Karpas-422 (cell line): ENCODE data around the gene ITPKC. TPM values are rescaled to one million over a fixed set of nuclear protein-coding genes. Genes with fewer than 3 reads are reported as not detected.

Experiments used
- DNase-seq: peaks from one replicate; pipeline ENCODE4 v3.0.0-alpha.2; 2015
- H2AFZ ChIP-seq: fragments of 200-600 bp; sonication (generic); 2 replicates; pipeline ENCODE4 v1.6.1; 2014; ENCODE audit warnings: antibody characterized with exemption, low read length, mixed read lengths
- H3K27ac ChIP-seq: fragments of 200-600 bp; sonication (generic); 2 replicates; pipeline ENCODE4 v1.5.1; 2014; ENCODE audit warnings: mild to moderate bottlenecking, low read length, moderate library complexity
- H3K27me3 ChIP-seq: fragments of 200-600 bp; sonication (generic); 2 replicates; pipeline ENCODE4 v1.6.1; 2014; ENCODE audit warnings: low read length, mixed read lengths
- H3K36me3 ChIP-seq: fragments of 200-600 bp; sonication (generic); 2 replicates; pipeline ENCODE4 v1.6.1; 2014; ENCODE audit warnings: low read length, mixed read lengths; ENCODE audit not compliant: insufficient read depth
- H3K4me1 ChIP-seq: fragments of 200-600 bp; sonication (generic); 2 replicates; pipeline ENCODE4 v1.6.1; 2014; ENCODE audit warnings: mild to moderate bottlenecking, low read length, mixed read lengths
- H3K4me2 ChIP-seq: fragments of 200-600 bp; sonication (generic); 2 replicates; pipeline ENCODE4 v1.6.1; 2014; ENCODE audit warnings: low read length, low read depth, mild to moderate bottlenecking; ENCODE audit not compliant: poor library complexity, severe bottlenecking
- H3K4me3 ChIP-seq: fragments of 200-600 bp; sonication (generic); 2 replicates; pipeline ENCODE4 v1.5.1; 2014; ENCODE audit warnings: mild to moderate bottlenecking, antibody characterized with exemption, low read length, mixed read lengths
- H3K79me2 ChIP-seq: fragments of 200-600 bp; sonication (generic); 2 replicates; pipeline ENCODE4 v1.6.1; 2014; ENCODE audit warnings: mild to moderate bottlenecking, low read length, mixed read lengths
- H3K9ac ChIP-seq: fragments of 200-600 bp; sonication (generic); 2 replicates; pipeline ENCODE4 v1.6.0; 2014; ENCODE audit warnings: low read length
- H3K9me2 ChIP-seq: fragments of 200-600 bp; sonication (generic), shearing (Covaris generic); replicated peaks from 2 replicates; pipeline ENCODE4 v1.6.0; 2014; ENCODE audit warnings: mild to moderate bottlenecking, low read length, moderate library complexity; ENCODE audit not compliant: insufficient read depth
- H3K9me3 ChIP-seq: fragments of 300-700, 200-600 bp; sonication (generic); 2 replicates; pipeline ENCODE4 v1.6.1; 2014; ENCODE audit warnings: low read length, mixed read lengths
- H4K20me1 ChIP-seq: fragments of 200-600 bp; sonication (generic); 2 replicates; pipeline ENCODE4 v1.6.1; 2014; ENCODE audit warnings: mild to moderate bottlenecking, antibody characterized with exemption, low read length, low read depth; ENCODE audit not compliant: insufficient read depth
- total RNA-seq: library from RNA; depleted of rRNA; stranded (reverse); fragments of >200 nt; shearing (Covaris generic); gene quantifications from 2 replicates; pipeline ENCODE4 v1.2.3, GENCODE V29; 2014; ENCODE audit warnings: low replicate concordance

ITPKC gene
- total RNA-seq, 1 experiment from 2014 or later, result 5.9 TPM

GRCh38 chr19:40713939-40714338, 3.0 kb upstream of the ITPKC start:
- Histone ChIP-seq H4K20me1 (no peaks in the 10 kb centered on the region), H3K36me3 (peaks cover 3% of the 10 kb centered on the region; the same call in 1 of the 2 replicates), H3K9me2 (no peaks in the 10 kb centered on the region), H3K9ac (peak overlapping the region; percentile 82), H3K27ac (no peak overlapping the region), H3K4me2 (peak overlapping the region; percentile 81), H3K79me2 (peaks cover 44% of the 10 kb centered on the region), H2AFZ (no peak overlapping the region), H3K9me3 (no peaks in the 10 kb centered on the region), H3K4me3 (peak overlapping the region; percentile 69; the same call in 1 of the 2 replicates), H3K27me3 (no peaks in the 10 kb centered on the region), H3K4me1 (peaks cover 35% of the 10 kb centered on the region)
- no peak for DNase-seq

DNA sequence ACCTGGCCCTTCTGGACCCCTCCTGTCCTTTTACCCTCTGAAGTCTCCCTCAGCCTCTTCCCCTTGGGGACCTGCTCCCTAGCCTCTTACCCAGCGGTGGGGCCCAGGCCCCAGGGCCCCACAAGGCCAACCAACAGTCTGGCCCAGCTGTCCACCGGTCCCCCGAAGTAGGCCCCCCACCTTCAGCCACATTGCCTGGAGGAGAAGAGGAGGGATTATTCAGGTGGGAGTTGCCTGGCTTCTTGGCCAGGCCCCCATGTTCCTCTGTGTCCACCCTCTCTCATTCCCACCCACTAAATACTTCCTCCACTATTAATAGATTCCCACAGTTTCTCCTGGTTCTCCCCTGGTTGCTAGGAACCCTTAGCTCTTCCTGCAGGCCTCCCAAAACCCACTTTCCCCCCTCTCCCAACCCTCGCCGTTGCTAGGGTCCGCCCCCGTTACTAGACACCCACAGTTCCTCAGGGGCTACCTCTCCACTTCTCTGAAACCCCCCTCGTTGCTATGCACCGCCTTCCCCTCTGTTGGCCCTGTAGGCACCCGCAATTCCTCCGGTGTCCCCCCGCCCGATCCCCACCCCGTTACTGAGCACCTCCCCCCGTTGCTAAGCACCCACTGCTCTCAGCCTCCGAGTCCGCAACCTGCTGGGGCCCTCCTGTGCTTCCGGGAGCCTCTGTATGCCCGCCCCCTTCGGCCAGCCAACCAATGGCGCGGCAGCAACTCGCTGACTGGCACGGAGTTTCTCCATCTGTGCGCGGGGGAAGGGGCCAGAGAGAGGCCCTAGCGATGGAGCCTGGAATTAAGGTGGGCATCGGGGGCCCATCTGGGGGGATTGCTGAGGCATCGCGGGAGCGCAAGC, 2.2 kb upstream of the ITPKC start:
- Histone ChIP-seq H3K9me3 (no peaks in the 10 kb centered on the region), H3K27me3 (no peaks in the 10 kb centered on the region), H4K20me1 (no peaks in the 10 kb centered on the region), H3K4me1 (peaks cover 43% of the 10 kb centered on the region), H3K36me3 (no peaks in the 10 kb centered on the region), H3K9me2 (no peaks in the 10 kb centered on the region), H3K4me3 (peak overlapping the region; percentile 69), H2AFZ (peak overlapping the region; percentile 24; the same call in 1 of the 2 replicates), H3K4me2 (peak overlapping the region; percentile 81), H3K27ac (peak overlapping the region; percentile 44), H3K9ac (peak overlapping the region; percentile 82), H3K79me2 (peaks cover 48% of the 10 kb centered on the region)
- peak; percentile 98 for DNase-seq

DNA sequence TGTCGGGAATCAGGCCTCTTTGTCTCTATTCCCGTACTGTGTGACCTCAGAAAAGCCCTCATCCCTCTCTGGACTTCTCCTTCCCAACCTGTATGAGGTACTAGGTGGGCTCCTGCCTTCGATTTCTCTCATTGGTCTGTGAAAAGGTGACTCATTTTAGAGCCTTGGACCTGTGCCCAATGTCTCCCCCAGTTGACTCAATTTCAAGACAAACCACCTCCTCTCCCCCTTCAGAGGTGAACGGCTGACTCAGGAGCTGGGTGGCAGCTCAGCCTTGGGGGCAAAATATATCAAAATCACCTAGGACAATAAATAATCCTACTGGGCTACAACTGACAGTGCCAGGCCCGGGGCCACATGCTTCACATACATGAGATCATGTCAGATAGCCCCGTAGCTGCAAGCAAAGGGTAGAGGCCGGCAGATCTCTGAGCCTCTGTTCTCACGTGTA, 856 bp upstream of the ITPKC start:
- H3K4me3 ChIP-seq, result peak overlapping the region; percentile 69
- H3K9ac ChIP-seq, result peak overlapping the region; percentile 82
- no peaks in the 10 kb centered on the region for H3K36me3 ChIP-seq
- H4K20me1 ChIP-seq, result no peaks in the 10 kb centered on the region
- H2AFZ ChIP-seq, result no peak overlapping the region
- peak; percentile 73 for DNase-seq
- peak overlapping the region; percentile 81 for H3K4me2 ChIP-seq
- H3K4me1 ChIP-seq, result peaks cover 45% of the 10 kb centered on the region
- peaks cover 61% of the 10 kb centered on the region for H3K79me2 ChIP-seq
- H3K9me2 ChIP-seq, result no peaks in the 10 kb centered on the region
- H3K9me3 ChIP-seq, result no peaks in the 10 kb centered on the region
- peak overlapping the region; percentile 34 for H3K27ac ChIP-seq
- no peaks in the 10 kb centered on the region for H3K27me3 ChIP-seq

DNA sequence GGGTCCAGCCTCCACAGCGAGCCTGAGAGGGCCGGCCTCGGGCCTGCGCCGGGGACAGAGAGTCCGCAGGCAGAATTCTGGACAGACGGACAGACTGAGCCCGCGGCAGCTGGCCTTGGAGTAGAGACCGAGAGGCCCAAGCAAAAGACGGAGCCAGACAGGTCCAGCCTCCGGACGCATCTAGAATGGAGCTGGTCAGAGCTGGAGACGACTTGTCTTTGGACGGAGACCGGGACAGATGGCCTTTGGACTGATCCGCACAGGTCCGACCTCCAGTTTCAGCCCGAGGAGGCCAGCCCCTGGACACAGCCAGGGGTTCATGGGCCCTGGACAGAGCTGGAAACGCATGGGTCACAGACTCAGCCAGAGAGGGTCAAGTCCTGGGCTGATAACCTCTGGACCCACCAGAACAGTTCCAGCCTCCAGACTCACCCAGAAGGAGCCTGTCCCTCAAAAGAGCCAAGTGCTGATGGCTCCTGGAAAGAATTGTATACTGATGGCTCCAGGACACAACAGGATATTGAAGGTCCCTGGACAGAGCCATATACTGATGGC, 490 bp downstream of the ITPKC start:
- Histone ChIP-seq H3K9ac (peak overlapping the region; percentile 82), H3K9me2 (no peaks in the 10 kb centered on the region), H3K4me2 (peak overlapping the region; percentile 81), H2AFZ (no peak overlapping the region; the same call in 1 of the 2 replicates), H3K79me2 (peaks cover 67% of the 10 kb centered on the region), H3K27me3 (no peaks in the 10 kb centered on the region), H3K4me3 (peak overlapping the region; percentile 69), H3K9me3 (no peaks in the 10 kb centered on the region), H3K4me1 (peaks cover 45% of the 10 kb centered on the region), H3K36me3 (no peaks in the 10 kb centered on the region), H4K20me1 (no peaks in the 10 kb centered on the region), H3K27ac (peak overlapping the region; percentile 53; the same call in 1 of the 2 replicates)
- DNase-seq, result no peak

DNA sequence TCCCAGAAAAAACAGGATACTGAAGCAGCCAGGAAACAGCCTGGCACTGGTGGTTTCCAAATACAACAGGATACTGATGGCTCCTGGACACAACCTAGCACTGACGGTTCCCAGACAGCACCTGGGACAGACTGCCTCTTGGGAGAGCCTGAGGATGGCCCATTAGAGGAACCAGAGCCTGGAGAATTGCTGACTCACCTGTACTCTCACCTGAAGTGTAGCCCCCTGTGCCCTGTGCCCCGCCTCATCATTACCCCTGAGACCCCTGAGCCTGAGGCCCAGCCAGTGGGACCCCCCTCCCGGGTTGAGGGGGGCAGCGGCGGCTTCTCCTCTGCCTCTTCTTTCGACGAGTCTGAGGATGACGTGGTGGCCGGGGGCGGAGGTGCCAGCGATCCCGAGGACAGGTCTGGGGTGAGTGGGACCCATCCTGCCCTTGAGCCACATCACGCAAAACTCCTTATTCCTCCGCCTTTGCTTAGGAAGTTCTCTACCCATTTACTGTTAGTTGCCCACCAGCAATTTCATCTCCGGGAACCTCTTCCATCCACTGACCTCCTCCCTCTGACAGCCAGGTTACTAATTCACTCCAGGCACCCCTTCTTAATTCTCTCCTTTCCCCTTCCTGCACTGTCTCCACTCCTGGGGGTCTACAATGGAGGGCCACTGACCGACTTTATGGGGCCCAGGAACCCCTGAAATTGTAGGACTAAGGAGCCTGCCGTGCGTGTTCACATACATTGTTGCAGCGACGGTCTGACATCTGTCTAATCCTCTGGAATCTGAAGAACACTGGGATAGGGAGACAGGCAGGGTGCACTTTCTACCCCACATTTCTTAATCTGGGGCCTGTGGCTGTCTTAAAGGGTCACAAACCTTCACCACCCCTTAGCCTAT, 1.2 kb downstream of the ITPKC start:
- Histone ChIP-seq H3K27me3 (no peaks in the 10 kb centered on the region), H3K79me2 (peaks cover 66% of the 10 kb centered on the region), H2AFZ (peak overlapping the region; percentile 47; the same call in 1 of the 2 replicates), H3K4me2 (peak overlapping the region; percentile 81), H3K9me2 (no peaks in the 10 kb centered on the region), H3K9ac (peak overlapping the region; percentile 82), H3K9me3 (no peaks in the 10 kb centered on the region), H4K20me1 (no peaks in the 10 kb centered on the region), H3K4me3 (peak overlapping the region; percentile 69), H3K36me3 (no peaks in the 10 kb centered on the region), H3K27ac (peak overlapping the region; percentile 53), H3K4me1 (peaks cover 45% of the 10 kb centered on the region)
- DNase-seq, result peak; percentile 48

DNA sequence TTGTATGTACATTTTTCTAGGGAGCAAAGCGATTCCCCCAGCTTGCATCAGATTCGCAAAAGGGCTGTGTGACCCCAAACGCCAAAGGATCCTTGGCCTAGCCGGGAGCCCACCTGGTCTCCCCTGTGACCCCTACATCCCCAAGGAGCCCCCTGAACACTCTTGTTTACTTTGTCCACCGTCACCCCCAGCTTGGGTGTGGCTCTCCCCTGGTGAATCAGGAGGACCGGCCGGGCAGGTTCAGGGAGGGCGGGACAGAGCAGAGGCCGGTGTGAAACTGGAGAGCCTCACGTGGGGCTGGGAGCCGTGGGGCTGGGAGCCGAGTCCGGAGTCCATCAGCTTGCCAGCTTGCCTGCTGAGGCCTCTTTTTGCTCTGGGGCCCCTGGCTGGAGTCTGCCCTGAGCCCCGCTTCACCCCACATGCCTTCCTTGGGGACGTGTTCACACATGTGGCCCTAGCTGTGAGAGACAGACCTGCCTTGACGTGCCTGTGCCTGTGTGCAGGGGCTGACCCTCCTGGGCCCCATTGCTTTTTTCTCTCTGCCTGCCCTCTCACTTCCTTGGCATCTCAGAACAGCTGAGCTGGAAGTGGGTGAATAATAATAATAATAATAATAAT, 2.0 kb downstream of the ITPKC start:
- Histone ChIP-seq H3K79me2 (peaks cover 64% of the 10 kb centered on the region), H3K9ac (peak overlapping the region; percentile 82), H3K27ac (peak overlapping the region; percentile 53), H4K20me1 (no peaks in the 10 kb centered on the region), H3K4me3 (peak overlapping the region; percentile 69), H3K4me1 (peaks cover 44% of the 10 kb centered on the region), H3K4me2 (peak overlapping the region; percentile 81), H3K9me3 (no peaks in the 10 kb centered on the region), H2AFZ (peak overlapping the region; percentile 47; the same call in 1 of the 2 replicates), H3K36me3 (no peaks in the 10 kb centered on the region), H3K9me2 (no peaks in the 10 kb centered on the region), H3K27me3 (no peaks in the 10 kb centered on the region)
- DNase-seq, result peak; percentile 72

- Histone ChIP-seq H3K9ac (peak overlapping the region; percentile 82), H4K20me1 (no peaks in the 10 kb centered on the region), H2AFZ (peak overlapping the region; percentile 26; the same call in 1 of the 2 replicates), H3K9me3 (no peaks in the 10 kb centered on the region), H3K36me3 (no peaks in the 10 kb centered on the region), H3K4me1 (peaks cover 38% of the 10 kb centered on the region), H3K4me3 (peak overlapping the region; percentile 69; the same call in 1 of the 2 replicates), H3K27me3 (no peaks in the 10 kb centered on the region), H3K4me2 (peak overlapping the region; percentile 81), H3K79me2 (peaks cover 58% of the 10 kb centered on the region), H3K27ac (peak overlapping the region; percentile 53), H3K9me2 (no peaks in the 10 kb centered on the region)
- DNase-seq, result peak; percentile 56
Observed at GRCh38 chr19:40719414-40719894, 2.5 kb downstream of the ITPKC start.
